ENCODE data around the gene C4BPB. TPM values are rescaled to one million over a fixed set of nuclear protein-coding genes. Genes with fewer than 3 reads are reported as not detected.

C4BPB gene
- total RNA-seq, 1 donor from 2014 or later: not detected

- H3K9me3 ChIP-seq (ENCODE audit: control insufficient read depth in 3 of 3, low read length in 3 of 3): no peaks in the 10 kb centered on the region
- H3K4me1 ChIP-seq (ENCODE audit: control insufficient read depth in 3 of 3, insufficient read depth in 3 of 3, low read length in 3 of 3): peaks cover 7 to 10% (median 8%) of the 10 kb centered on the region in 3 donors
- no peak overlapping the region for H3K4me3 ChIP-seq (ENCODE audit: low read length in 3 of 3)
- H3K27me3 ChIP-seq (ENCODE audit: control insufficient read depth in 3 of 3, insufficient read depth in 3 of 3, low read length in 3 of 3): no peaks in the 10 kb centered on the region
- no peak overlapping the region for H3K27ac ChIP-seq (ENCODE audit: low read depth, low read length)
- peaks cover 4 to 34% (median 20%) of the 10 kb centered on the region in 3 donors for H3K36me3 ChIP-seq (ENCODE audit: control insufficient read depth in 3 of 3, insufficient read depth in 3 of 3, low read length in 3 of 3)
- no peak overlapping the region for H3K9ac ChIP-seq (ENCODE audit: low read depth in 1 of 3, low read length in 3 of 3)
These were observed 10.0 kb upstream of the C4BPB start for GRCh38 chr1:207078578-207079132.

- Histone ChIP-seq H3K36me3 (ENCODE audit: control insufficient read depth in 3 of 3, insufficient read depth in 3 of 3, low read length in 3 of 3) (peaks cover 4 to 25% (median 13%) of the 10 kb centered on the region in 3 donors), H3K27me3 (ENCODE audit: control insufficient read depth in 3 of 3, insufficient read depth in 3 of 3, low read length in 3 of 3) (no peaks in the 10 kb centered on the region), H3K9me3 (ENCODE audit: control insufficient read depth in 3 of 3, low read length in 3 of 3) (no peaks in the 10 kb centered on the region), H3K4me3 (ENCODE audit: low read length in 3 of 3) (no peak overlapping the region), H3K9ac (ENCODE audit: low read depth in 1 of 3, low read length in 3 of 3) (no peak overlapping the region), H3K27ac (ENCODE audit: low read depth, low read length) (no peak overlapping the region), H3K4me1 (ENCODE audit: control insufficient read depth in 3 of 3, insufficient read depth in 3 of 3, low read length in 3 of 3) (peaks cover 4 to 10% (median 7%) of the 10 kb centered on the region in 3 donors)
These were observed 8.9 kb upstream of the C4BPB start for GRCh38 chr1:207079706-207080241.

- peaks cover 4 to 18% (median 8%) of the 10 kb centered on the region in 3 donors for H3K36me3 ChIP-seq (ENCODE audit: control insufficient read depth in 3 of 3, insufficient read depth in 3 of 3, low read length in 3 of 3)
- no peak overlapping the region for H3K27ac ChIP-seq (ENCODE audit: low read depth, low read length)
- H3K4me3 ChIP-seq (ENCODE audit: low read length in 3 of 3): no peak overlapping the region
- no peaks in the 10 kb centered on the region for H3K27me3 ChIP-seq (ENCODE audit: control insufficient read depth in 3 of 3, insufficient read depth in 3 of 3, low read length in 3 of 3)
- H3K9ac ChIP-seq (ENCODE audit: low read depth in 1 of 3, low read length in 3 of 3): no peak overlapping the region
- H3K4me1 ChIP-seq (ENCODE audit: control insufficient read depth in 3 of 3, insufficient read depth in 3 of 3, low read length in 3 of 3): peaks cover 4 to 10% (median 7%) of the 10 kb centered on the region in 3 donors
- H3K9me3 ChIP-seq (ENCODE audit: control insufficient read depth in 3 of 3, low read length in 3 of 3): no peaks in the 10 kb centered on the region
These were observed 7.6 kb upstream of the C4BPB start for GRCh38 chr1:207081088-207081487.

GRCh38 chr1:207081806-207082205 lies 6.9 kb upstream of the C4BPB start:
- Histone ChIP-seq H3K9me3 (ENCODE audit: control insufficient read depth in 3 of 3, low read length in 3 of 3) (no peaks in the 10 kb centered on the region), H3K27ac (ENCODE audit: low read depth, low read length) (no peak overlapping the region), H3K4me3 (ENCODE audit: low read length in 3 of 3) (no peak overlapping the region), H3K27me3 (ENCODE audit: control insufficient read depth in 3 of 3, insufficient read depth in 3 of 3, low read length in 3 of 3) (no peaks in the 10 kb centered on the region), H3K4me1 (ENCODE audit: control insufficient read depth in 3 of 3, insufficient read depth in 3 of 3, low read length in 3 of 3) (peaks cover 0 to 7% (median 3%) of the 10 kb centered on the region in 3 donors), H3K9ac (ENCODE audit: low read depth in 1 of 3, low read length in 3 of 3) (no peak overlapping the region), H3K36me3 (ENCODE audit: control insufficient read depth in 3 of 3, insufficient read depth in 3 of 3, low read length in 3 of 3) (peaks cover 4 to 18% (median 8%) of the 10 kb centered on the region in 3 donors)

GRCh38 chr1:207084232-207084631 lies 4.4 kb upstream of the C4BPB start:
- H3K9ac ChIP-seq (ENCODE audit: low read depth in 1 of 3, low read length in 3 of 3): no peak overlapping the region
- no peaks in the 10 kb centered on the region for H3K9me3 ChIP-seq (ENCODE audit: control insufficient read depth in 3 of 3, low read length in 3 of 3)
- peaks cover 2 to 8% (median 5%) of the 10 kb centered on the region in 3 donors for H3K36me3 ChIP-seq (ENCODE audit: control insufficient read depth in 3 of 3, insufficient read depth in 3 of 3, low read length in 3 of 3)
- H3K4me3 ChIP-seq (ENCODE audit: low read length in 3 of 3): no peak overlapping the region
- no peaks in the 10 kb centered on the region for H3K27me3 ChIP-seq (ENCODE audit: control insufficient read depth in 3 of 3, insufficient read depth in 3 of 3, low read length in 3 of 3)
- peaks cover 0 to 4% (median 3%) of the 10 kb centered on the region in 3 donors for H3K4me1 ChIP-seq (ENCODE audit: control insufficient read depth in 3 of 3, insufficient read depth in 3 of 3, low read length in 3 of 3)
- no peak overlapping the region for H3K27ac ChIP-seq (ENCODE audit: low read depth, low read length)

- Histone ChIP-seq H3K9me3 (ENCODE audit: control insufficient read depth in 3 of 3, low read length in 3 of 3) (no peaks in the 10 kb centered on the region), H3K36me3 (ENCODE audit: control insufficient read depth in 3 of 3, insufficient read depth in 3 of 3, low read length in 3 of 3) (peaks cover 0 to 5% (median 0%) of the 10 kb centered on the region in 3 donors), H3K9ac (ENCODE audit: low read depth in 1 of 3, low read length in 3 of 3) (no peak overlapping the region), H3K27me3 (ENCODE audit: control insufficient read depth in 3 of 3, insufficient read depth in 3 of 3, low read length in 3 of 3) (no peaks in the 10 kb centered on the region), H3K27ac (ENCODE audit: low read depth, low read length) (no peak overlapping the region), H3K4me3 (ENCODE audit: low read length in 3 of 3) (no peak overlapping the region), H3K4me1 (ENCODE audit: control insufficient read depth in 3 of 3, insufficient read depth in 3 of 3, low read length in 3 of 3) (peaks cover 0 to 4% (median 3%) of the 10 kb centered on the region in 3 donors)
These were observed 3.9 kb upstream of the C4BPB start for GRCh38 chr1:207084701-207085180.

- no peaks in the 10 kb centered on the region for H3K27me3 ChIP-seq (ENCODE audit: control insufficient read depth in 3 of 3, insufficient read depth in 3 of 3, low read length in 3 of 3)
- H3K27ac ChIP-seq (ENCODE audit: low read depth, low read length): no peak overlapping the region
- H3K36me3 ChIP-seq (ENCODE audit: control insufficient read depth in 3 of 3, insufficient read depth in 3 of 3, low read length in 3 of 3): no peaks in the 10 kb centered on the region
- no peak overlapping the region for H3K4me3 ChIP-seq (ENCODE audit: low read length in 3 of 3)
- no peak overlapping the region for H3K9ac ChIP-seq (ENCODE audit: low read depth in 1 of 3, low read length in 3 of 3)
- peaks cover 0 to 4% (median 3%) of the 10 kb centered on the region in 3 donors for H3K4me1 ChIP-seq (ENCODE audit: control insufficient read depth in 3 of 3, insufficient read depth in 3 of 3, low read length in 3 of 3)
- H3K9me3 ChIP-seq (ENCODE audit: control insufficient read depth in 3 of 3, low read length in 3 of 3): no peaks in the 10 kb centered on the region
These were observed 2.8 kb upstream of the C4BPB start for GRCh38 chr1:207085887-207086286.

- Histone ChIP-seq H3K4me3 (ENCODE audit: low read length in 3 of 3) (no peak overlapping the region), H3K36me3 (ENCODE audit: control insufficient read depth in 3 of 3, insufficient read depth in 3 of 3, low read length in 3 of 3) (no peaks in the 10 kb centered on the region), H3K27me3 (ENCODE audit: control insufficient read depth in 3 of 3, insufficient read depth in 3 of 3, low read length in 3 of 3) (no peaks in the 10 kb centered on the region), H3K9me3 (ENCODE audit: control insufficient read depth in 3 of 3, low read length in 3 of 3) (no peaks in the 10 kb centered on the region), H3K9ac (ENCODE audit: low read depth in 1 of 3, low read length in 3 of 3) (no peak overlapping the region), H3K27ac (ENCODE audit: low read depth, low read length) (no peak overlapping the region), H3K4me1 (ENCODE audit: control insufficient read depth in 3 of 3, insufficient read depth in 3 of 3, low read length in 3 of 3) (peaks cover 0 to 4% (median 3%) of the 10 kb centered on the region in 3 donors)
These were observed 499 bp upstream of the C4BPB start for GRCh38 chr1:207088161-207088560.

GRCh38 chr1:207089627-207090355 lies 1.1 kb downstream of the C4BPB start:
- Histone ChIP-seq H3K4me3 (ENCODE audit: low read length in 3 of 3) (no peak overlapping the region), H3K36me3 (ENCODE audit: control insufficient read depth in 3 of 3, insufficient read depth in 3 of 3, low read length in 3 of 3) (no peaks in the 10 kb centered on the region), H3K27me3 (ENCODE audit: control insufficient read depth in 3 of 3, insufficient read depth in 3 of 3, low read length in 3 of 3) (no peaks in the 10 kb centered on the region), H3K9ac (ENCODE audit: low read depth in 1 of 3, low read length in 3 of 3) (no peak overlapping the region), H3K4me1 (ENCODE audit: control insufficient read depth in 3 of 3, insufficient read depth in 3 of 3, low read length in 3 of 3) (peaks cover 0 to 4% (median 3%) of the 10 kb centered on the region in 3 donors), H3K9me3 (ENCODE audit: control insufficient read depth in 3 of 3, low read length in 3 of 3) (no peaks in the 10 kb centered on the region), H3K27ac (ENCODE audit: low read depth, low read length) (no peak overlapping the region)

All from skeletal muscle tissue (tissue), 4 donors.